GM19023 (cell line): ENCODE data around the gene LENG1.

Experiments used
- ATAC-seq: cut with Tn5 transposase; IDR thresholded peaks from one replicate; pipeline ENCODE4 v1.9.1; 2021; ENCODE audit warnings: mild to moderate bottlenecking, moderate library complexity; ENCODE audit not compliant: unreplicated experiment

LENG1 gene

DNA sequence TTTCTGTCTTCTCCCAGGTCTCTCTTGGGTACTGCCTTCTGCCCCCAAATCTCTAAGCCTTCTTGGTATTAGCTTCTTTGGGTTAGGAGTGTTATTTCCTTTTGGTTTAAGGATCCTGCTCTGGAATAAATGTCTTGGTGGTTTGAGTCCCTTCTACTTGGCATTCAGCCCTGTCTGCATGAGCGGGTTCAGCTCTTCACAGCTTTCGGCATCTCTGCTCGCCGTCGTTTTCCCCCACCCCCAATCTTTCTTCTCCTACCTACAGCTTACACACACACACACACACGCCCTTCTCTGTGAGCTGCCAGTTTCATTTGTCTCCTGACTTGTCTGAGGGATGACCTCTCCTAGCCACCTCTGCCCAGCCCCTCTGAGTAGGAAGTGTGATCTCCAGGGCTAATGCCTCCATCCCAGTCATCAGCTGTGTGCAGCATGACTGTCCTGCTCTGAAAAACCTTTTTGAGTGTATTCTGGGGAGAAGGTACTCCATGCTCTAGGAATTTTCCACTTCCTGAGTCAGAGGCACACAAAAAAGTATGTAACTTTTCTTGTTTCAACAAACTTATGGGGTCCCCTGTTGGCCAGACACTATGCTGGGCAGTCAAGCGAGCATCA, 17.2 kb downstream of the LENG1 start:
- no peak for ATAC-seq

DNA sequence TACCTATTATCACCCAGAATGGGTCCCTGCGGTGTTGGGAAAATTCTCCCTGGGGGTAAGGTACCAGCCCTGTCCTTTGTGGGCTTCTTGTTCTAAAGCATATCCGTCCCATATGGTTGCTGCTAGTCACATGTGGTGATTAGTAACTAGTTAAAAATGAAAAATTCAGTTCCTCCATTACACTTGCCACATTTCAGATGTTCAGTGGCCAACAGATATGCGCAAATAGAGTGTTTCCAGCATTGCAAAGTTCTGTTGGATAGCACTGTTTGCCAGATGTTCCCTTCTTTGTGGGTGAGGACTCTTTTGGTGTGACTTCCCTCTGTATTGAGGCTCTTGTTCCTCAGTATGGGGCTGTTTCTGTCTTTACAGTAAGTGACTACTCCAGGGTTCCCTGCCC, 18.2 kb downstream of the LENG1 start:
- ATAC-seq, result no peak

DNA sequence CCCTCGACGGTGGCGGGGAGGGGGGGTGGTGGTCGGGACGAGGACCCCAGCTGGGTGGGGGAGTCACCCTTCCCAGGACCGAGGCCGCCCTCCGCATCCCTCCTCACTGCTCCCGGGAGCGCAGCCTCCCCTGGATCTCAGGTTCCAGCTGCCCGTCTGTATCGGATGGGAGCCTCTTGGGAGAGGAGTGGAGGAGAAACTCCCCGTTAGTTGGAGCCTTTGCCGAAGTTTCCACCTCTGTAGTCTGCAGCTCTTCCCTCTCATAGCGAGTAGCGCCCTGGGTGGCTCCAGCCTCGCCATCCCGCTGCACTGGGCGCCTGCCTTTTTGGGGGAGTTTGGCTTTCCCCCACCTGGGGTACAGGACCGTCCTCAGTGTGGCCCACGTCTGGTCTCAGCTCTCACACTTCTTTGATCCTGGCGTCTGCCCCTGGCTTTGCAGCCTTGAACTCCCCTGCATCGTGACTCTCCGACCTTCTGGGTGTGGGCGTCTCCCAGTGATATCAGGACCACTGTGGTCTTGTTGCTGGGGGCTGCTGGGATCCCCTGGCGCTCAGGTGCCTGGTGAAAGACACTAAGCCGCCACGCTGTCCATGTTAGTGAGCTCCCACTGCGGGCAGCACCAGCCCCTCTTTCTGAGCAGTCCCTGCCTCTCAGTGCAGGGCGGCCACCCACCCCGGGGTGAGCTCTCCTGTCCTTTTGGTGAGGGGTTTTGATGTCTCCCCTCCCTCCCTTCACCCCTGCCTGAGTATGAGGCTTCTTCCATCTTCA, 20.8 kb downstream of the LENG1 start:
- no peak for ATAC-seq

DNA sequence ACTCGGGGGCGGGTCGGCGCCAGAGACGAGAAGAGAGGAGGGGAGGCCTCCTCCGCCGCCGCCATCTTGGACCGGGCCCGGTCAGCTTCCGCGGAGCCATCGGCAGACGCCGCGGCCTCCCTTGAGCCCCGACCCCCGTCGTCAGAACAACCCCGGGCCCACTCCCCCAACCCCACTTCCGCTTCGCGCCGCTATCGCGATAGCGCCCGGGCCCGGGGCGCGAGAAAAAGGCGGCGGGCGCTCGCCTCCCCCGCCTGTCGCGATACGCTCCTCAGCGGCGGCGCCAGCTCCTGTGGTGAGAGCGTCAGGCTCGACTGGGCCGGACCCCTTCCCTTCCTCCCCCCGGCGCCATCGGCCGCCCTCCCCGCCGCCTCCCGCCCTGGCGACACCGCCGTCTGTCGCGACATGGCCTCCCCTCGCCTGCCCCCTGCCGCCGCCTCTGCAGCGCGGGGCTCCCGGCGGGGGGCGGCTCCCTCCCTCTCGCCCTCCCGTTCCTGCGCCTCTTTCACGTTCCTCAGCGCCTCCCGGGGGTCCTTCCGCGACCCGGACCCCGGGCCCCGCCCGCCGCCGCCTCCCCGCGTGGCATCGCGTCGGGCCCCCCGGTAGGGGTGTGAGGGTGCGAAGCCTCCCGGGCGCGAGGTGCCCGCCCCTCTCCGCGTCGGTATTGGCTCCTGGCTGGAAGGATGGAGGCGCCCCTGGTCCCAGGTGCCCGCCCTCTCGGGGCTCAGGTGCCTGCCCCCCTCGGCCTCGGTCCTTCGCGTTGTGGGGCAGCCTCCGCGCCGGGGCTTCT, 21.6 kb downstream of the LENG1 start, which contains the start of gene CNOT3:
Gene CNOT3, plus strand, starts transcription at position 64 of the 790 bp plus-strand sequence. CDS start 5,217 bp downstream, outside the sequence.
- ATAC-seq, result no peak

DNA sequence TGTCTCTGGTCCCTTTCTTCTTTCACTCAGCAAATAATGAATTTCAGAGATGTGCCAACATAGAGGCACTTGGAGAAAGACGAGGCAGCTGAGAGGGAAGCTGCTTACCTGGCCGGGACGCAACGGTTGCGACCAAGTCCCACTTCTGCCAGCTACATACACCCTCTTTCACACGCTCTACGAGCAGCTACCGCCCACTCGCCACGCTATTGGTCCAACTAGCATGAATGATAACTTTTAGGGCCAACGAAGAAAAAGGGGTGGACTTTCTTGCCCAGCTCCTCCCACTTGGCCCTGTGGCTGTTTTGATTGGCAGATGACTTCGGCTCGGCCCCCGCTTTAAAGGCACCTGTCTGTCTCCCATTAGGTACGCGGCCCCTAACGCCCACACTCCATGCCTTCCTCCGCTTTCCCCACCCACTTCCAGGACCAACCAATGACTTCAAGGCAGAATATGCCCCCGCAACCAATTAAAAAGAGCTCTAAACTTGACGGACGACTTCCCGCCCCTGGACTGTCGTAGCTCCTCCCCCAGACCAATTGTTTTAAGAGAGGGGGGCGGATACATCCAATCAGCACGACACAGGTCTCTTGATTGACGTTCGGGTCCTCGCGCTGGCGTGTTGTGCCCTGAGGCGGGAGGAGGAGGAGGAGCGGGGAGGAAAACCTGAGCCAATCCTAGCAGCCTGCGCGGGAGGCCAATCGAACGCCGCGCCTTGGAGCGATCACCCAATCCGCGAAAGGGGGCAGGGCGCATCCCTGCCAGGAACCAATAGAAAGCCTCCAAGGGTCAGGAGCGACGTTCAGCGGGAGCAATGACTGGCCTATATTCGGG, 22.4 kb downstream of the LENG1 start:
- peak; percentile 78 for ATAC-seq

DNA sequence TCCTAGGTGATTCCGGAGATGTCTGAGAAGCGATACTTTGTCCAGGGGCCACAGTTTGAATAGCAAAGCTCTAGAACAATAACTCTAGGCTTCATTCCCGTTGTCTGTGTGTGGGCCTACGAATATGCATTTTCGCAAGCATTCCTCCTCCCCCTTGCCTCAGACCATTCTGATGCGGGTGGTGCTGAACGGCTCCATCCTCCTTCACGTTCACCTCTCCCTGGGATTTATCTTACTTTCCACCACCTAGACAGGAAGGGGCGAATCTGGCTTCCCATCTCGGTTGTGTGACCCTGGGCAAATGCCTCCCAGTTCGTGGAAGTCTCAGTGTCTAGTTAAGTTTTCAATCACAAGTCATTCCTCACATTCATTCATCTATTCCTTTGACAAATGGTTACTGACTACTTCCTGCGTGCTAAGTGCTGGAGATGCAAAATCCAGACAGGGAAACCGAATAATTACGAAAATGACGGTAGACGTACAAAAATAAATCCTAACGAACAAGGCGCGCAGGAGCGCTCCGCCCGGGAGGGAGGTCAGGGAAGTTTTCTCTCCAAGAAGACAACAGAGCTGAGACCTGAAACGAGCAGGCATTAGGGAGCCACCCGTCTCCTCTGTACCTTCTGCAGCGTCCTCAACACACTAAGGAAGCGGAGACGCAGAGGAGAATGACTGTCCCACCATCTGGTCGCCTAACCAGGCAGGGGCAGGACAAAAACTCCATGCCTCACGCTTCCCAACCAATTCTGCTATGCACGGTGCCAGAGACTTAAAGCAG, 23.2 kb downstream of the LENG1 start:
- ATAC-seq, result no peak

DNA sequence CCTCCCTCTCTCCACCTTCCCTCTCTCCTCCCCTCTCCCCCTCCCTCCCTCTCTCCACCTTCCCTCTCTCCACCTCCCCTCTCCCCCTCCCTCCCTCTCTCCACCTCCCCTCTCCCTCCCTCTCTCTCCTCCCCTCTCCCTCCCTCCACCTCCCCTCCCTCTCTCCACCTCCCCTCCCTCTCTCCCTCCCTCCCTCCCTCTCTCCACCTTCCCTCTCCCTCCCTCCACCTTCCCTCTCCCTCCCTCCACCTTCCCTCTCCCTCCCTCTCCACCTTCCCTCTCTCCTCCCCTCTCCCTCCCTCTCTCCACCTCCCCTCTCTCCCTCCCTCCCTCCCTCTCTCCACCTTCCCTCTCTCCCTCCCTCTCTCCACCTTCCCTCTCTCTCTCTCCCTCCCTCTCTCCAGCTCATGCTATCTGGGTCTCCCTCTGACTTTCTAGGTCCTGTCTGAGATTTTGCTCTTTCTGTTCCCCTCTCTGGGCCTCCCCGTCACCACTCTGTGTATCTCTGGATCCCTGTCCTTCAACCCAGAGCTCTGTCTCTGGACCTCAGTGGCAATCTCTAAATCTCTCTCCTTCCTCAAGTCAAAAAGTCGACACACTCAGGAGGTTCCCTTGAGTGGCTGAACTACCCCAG, 25.4 kb downstream of the LENG1 start:
- ATAC-seq, result no peak

DNA sequence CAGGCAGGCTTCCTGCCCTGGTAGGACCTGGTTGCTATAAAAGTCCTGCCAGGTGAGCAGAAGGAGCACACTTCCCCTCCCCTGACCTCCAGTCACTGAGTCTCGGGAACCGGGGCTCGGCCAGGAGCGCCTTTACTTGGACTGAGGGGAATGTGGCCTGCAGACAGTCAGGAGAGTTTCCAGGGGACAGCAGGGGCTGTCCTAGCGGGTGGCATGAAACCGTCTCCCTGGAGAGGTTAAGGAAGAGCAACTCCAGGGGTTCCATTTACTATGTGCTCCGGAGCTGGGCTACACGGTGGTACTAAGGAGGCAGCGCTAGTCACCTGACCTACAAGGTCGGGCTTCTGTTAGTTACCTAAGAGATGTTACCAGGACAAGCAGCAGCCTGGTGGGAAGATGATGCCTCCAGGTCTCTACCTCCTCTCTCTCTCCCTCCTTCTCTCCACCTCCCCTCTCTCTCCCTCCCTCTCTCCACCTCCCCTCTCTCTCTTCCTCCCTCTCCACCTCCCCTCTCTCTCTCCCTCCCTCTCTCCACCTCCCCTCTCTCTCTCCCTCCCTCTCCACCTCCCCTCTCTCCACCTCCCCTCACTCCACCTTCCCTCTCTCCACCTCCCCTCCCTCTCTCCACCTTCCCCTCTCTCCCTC, 26.1 kb downstream of the LENG1 start:
- ATAC-seq, result no peak

DNA sequence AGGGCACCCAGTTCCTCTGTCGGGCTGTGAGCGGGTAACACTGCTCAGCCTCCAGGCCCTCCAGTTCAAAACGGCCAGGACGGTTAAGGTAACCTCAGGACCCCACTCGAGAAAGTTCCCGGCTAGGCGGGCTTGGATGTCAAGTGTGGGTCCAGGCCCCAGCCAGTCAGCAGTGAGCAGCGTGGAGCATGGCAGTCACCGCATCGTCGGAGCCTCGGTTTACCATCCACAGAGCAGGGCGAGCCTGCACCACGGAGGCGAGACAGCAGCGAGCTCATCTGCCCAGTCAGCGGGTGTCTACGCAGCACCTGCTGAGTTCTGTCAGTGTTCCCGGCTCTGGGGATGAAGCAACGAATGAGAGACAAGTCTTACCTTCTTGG, 29.9 kb downstream of the LENG1 start:
- no peak for ATAC-seq

DNA sequence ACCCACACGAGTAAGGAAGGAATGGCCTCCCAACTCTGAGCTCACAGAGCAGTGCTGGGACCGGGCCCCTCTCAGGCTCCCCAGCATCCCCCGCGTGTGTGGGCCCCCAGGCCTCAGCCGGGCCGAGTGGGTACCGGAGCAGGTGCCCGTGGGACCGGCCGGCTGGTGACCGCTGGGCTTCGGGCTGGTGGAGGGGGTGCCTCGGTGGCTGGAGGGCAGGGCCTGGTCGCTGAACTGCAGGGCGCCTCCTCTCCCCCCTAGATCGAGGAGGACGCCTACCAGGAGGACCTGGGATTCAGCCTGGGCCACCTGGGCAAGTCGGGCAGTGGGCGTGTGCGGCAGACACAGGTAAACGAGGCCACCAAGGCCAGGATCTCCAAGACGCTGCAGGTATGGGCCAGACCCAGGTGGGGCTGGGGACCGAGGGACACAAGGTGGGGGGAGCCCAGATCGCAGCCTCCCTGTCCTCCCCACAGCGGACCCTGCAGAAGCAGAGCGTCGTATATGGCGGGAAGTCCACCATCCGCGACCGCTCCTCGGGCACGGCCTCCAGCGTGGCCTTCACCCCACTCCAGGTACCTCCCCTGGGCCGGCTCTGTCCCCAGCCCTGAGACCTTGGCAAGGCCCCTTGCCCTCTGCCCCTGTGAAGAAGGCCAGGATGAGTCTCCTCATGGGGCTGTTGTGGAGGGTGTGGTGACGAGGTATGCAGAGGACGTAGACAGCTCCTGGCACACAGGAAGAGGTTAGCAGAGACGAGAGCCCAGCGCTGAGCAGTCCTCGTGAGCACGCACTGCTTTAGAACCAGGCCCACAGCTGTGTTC, 30.5 kb downstream of the LENG1 start:
- ATAC-seq, result no peak

DNA sequence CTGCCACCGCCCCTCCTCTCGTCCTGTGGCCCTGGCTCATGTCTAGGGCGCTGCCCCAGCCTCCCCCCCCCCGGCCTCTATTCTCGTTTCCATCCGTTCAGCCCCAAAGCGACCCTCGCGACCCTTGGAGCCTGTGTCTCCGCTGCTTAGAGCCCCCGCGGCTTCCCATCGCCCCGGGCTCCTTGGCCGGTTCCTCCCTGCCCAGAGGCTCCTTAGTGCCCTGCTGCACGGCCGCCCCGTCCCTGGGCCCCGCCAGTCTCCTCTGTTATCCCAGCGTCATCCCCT, 31.1 kb downstream of the LENG1 start:
- no peak for ATAC-seq

DNA sequence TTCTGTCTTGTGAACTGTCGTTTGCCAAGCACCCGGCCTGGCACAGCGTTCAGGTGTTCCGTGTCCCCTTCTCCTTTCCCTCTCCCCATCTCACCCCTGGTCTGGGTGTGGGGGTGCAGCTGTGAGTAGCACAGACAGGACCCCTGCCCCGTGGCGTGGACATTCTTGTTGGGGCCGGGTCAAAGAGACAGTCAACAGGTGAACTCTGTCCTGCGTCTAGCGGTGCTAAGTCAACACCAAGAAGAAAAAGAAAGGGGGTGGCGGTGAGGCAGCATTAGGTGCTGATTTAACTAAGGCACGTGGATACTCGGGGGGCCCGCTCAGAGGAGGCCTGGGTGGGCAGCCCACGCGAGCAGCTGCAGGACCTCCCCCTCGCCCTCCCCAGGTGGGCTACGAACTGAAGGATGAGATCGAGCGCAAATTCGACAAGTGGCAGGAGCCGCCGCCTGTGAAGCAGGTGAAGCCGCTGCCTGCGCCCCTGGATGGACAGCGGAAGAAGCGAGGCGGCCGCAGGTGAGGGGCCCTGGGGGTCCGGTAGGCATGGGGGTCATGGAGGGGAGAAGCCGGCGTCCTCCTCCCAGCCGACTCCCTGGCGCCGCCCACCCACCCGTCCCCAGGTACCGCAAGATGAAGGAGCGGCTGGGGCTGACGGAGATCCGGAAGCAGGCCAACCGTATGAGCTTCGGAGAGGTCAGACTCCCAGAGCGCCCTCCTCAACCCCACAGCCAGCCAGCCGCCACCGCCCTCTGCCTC, 31.7 kb downstream of the LENG1 start:
- no peak for ATAC-seq

DNA sequence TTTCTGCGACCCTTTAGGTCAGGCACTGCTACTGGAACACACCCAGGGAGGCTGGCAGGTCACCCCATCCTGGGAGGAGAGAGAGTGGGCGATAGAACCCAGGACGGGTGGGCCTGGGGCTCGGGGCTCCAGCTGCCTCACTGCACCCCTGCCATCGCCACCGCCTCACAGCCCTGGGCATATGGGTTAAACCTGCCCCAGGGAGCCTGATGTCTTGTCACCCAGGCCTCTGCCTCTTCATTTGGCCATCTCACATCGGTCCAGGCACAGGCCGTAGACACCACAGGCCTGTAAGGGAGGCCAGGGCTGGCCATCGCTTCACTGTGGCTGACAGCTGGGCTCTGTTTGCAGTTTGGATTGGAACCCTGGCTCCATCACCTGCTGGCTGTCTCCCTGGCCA, 33.8 kb downstream of the LENG1 start:
- no peak for ATAC-seq

DNA sequence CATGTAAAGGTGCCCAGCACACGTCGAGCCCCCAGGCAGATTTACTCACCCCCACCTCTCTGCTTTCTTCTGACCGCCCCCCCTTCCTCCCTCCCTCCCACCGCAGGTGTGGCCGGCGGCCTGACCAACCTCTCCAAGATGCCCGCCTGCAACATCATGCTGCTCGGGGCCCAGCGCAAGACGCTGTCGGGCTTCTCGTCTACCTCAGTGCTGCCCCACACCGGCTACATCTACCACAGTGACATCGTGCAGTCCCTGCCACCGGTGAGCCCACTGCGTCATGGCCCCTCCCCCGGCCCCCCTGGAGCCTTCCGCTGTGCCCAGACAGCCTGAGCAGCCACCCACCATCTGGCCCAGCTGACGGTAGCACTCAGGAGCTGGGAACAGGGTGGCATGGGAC, 35.1 kb downstream of the LENG1 start:
- no peak for ATAC-seq

DNA sequence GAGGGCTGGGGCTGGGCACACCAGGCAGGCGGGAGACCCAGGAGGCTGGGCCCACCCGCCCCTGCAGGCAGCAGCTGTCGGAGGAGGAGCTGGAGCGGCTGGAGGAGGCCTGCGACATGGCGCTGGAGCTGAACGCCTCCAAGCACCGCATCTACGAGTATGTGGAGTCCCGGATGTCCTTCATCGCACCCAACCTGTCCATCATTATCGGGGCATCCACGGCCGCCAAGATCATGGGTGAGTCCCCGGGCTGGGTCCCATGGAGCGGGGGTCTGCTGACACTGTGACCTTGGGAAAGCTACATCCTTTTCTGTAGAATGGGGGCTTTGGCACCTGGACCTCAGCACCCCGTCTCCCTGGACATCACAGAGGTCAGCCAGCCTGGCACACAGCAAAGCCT, 35.8 kb downstream of the LENG1 start:
- ATAC-seq, result no peak

DNA sequence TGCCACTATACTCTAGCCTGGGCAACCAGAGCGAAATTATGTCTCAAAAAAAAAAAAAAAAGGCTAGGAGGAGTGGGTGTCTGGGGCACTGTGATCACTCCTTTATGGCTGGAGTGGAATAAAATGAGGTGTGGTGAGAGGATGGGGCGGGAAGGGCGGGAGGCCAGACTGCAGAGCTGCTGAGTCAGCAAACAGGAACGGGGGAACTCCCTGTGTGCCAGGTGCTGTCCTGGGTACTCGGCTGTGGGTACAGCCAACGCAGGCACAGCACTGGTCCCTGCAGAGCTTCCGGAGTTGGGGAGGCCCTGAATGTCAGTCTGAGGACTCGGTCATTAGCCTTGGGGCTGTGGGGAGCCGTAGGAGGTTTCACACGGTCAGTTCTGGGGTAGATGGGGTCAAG, 38.3 kb downstream of the LENG1 start:
- ATAC-seq, result no peak

DNA sequence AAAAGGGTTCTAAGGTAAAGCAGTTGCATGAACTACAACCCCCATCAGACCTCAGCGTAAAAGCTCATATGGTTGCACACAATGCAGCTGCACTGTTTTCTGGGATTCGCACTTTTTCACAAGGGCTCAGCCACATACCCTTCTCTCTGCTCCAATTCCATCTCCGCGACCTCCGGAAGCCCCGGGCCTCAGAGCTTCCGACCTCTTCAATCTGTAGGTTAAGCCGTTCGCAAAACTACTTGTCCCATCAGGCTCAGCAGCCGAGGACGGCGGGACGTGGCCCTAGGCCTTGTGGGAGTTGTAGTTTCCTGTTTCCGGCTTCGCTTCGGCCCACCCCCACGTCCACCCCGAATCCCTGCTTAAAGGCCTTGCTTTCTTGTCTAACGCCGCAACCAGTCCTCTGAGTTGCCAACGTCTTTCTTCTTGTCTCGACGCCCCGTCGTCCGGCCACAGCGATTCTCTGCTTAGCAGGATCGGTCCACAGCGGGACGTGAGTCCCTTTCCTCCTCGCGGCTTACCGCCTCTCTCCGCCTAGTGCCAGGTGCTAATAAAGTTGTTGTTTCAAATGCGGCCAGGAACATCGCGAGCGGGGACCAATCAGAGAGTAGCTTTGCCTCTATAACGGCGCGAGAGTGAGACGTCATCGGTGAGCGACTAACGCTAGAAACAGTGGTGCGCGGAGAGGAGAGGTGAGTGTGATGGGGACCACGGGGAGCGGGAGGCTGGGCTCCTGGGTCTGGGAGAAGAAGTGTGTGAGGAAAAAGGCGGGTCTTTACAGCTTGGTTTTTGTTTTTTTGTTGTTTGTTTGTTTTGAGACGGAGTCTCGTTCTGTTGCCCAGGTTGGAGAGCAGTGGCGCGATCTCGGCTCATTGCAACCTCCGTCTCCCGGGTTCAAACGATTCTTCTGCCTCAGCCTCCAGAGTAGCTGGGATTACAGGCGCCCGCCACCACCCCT, 44.1 kb downstream of the LENG1 start, which contains the start of the genes PRPF31 and TFPT:
Gene PRPF31, plus strand, starts transcription at position 646 of the 955 bp plus-strand sequence. CDS start 2,525 bp downstream, outside the sequence.
Gene TFPT, minus strand, starts transcription at position 549 of the 955 bp plus-strand sequence. Its CDS starts 388 bp downstream, at position 161.
- ATAC-seq, result peak; percentile 77
